ENCODE measurements around the gene USP6NL.

The USP6NL gene

DNA sequence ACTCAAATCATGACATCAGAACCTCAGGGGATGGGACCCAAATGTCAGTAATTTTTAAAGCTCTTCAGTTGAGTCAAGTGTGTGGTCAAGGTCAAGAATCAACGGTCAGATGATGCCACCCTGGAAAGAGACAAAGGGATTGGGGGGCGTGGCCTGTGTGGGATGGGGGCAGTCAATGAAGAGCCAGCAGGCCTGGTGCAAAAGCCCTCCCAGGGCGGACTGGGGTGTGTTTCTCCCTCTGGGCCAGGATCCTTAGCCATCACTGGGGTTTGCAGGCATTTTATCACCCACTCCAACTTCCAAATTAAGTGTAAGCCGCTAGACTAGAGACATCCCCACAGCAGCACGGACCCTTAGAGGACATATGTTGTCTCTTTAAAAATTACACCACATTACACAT is 204.7 kb downstream of the USP6NL start:
- H3K4me1 ChIP-seq (ENCODE audit: control insufficient read depth, insufficient read depth, low read length): no peaks in the 10 kb centered on the region
- H3K27me3 ChIP-seq (ENCODE audit: control insufficient read depth, insufficient read depth, low read length): no peaks in the 10 kb centered on the region
- no peaks in the 10 kb centered on the region for H3K36me3 ChIP-seq (ENCODE audit: control insufficient read depth, insufficient read depth, low read length)
- no peak overlapping the region for H3K9ac ChIP-seq (ENCODE audit: low read length)
- no peaks in the 10 kb centered on the region for H3K9me3 ChIP-seq (ENCODE audit: control insufficient read depth, low read length)
- no peak overlapping the region for H3K4me3 ChIP-seq (ENCODE audit: low read length)

DNA sequence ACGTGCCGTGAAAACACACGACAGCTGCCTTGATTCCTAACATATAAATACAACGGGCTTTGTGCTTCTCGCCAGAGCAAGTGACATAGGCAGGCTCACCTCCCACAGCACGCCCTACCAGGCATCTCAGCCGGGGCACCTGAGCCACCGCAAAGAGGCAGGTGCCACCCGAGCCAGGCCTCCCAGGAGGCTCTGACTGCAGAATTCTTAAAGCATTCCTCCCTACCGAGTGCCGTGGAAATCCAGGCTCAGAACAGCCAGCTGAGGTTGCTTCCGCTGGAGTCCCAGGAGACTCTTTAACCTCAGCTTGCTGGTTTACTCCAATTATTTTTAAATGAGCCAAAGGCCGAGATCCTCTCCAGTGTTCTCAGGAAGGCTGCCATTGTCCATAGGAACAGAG is 206.5 kb downstream of the USP6NL start:
- H3K9me3 ChIP-seq (ENCODE audit: control insufficient read depth, low read length): no peaks in the 10 kb centered on the region
- no peaks in the 10 kb centered on the region for H3K27me3 ChIP-seq (ENCODE audit: control insufficient read depth, insufficient read depth, low read length)
- no peak overlapping the region for H3K9ac ChIP-seq (ENCODE audit: low read length)
- no peak overlapping the region for H3K4me3 ChIP-seq (ENCODE audit: low read length)
- H3K4me1 ChIP-seq (ENCODE audit: control insufficient read depth, insufficient read depth, low read length): no peaks in the 10 kb centered on the region
- no peaks in the 10 kb centered on the region for H3K36me3 ChIP-seq (ENCODE audit: control insufficient read depth, insufficient read depth, low read length)

Data from mucosa of stomach (tissue), 1 donor.